GM12892 (cell line): ENCODE data around the gene GFOD2.

Experiments used
- POLR2A ChIP-seq: IDR thresholded peaks from 2 replicates; pipeline ENCODE4 v1.6.1; 2011; ENCODE audit warnings: low read depth, low read length, control low read depth
- TAF1 ChIP-seq: IDR thresholded peaks from 2 replicates; pipeline ENCODE4 v1.6.1; 2011; ENCODE audit warnings: low read depth, mild to moderate bottlenecking, control low read depth, low read length, borderline replicate concordance

GRCh38 chr16:67767953-67768352, 48.8 kb upstream of the GFOD2 start:
- TF ChIP-seq POLR2A (no peak), TAF1 (no peak)
